Measurements from ENCODE around the gene IKZF4.
"Not testable (repeated sequence)": the region's sequence is repeated elsewhere in the genome, so short reads cannot be mapped to it uniquely, and the experiment has no call there.

IKZF4 gene

DNA sequence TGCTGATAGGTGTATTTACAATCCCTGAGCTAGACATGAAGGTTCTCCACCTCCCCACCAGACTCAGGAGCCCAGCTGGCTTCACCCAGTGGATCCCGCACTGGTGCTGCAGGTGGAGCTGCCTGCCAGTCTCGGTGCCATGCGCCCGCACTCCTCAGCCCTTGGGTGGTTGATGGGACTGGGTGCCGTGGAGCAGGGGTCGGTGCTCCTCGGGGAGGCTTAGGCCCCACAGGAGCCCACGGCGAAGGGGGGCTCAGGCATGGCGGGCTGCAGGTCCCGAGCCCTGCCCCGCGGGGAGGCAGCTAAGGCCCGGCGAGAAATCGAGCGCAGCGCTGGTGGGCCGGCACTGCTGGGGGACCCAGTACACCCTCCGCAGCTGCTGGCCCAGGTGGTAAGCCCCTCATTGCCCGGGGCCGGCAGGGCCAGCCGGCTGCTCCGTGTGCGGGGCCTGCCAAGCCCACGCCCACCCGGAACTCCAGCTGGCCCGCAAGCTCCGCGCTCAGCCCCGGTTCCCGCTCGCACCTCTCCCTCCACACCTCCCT is 20.8 kb upstream of the IKZF4 start:
- not testable (repeated sequence) for DNase-seq

DNA sequence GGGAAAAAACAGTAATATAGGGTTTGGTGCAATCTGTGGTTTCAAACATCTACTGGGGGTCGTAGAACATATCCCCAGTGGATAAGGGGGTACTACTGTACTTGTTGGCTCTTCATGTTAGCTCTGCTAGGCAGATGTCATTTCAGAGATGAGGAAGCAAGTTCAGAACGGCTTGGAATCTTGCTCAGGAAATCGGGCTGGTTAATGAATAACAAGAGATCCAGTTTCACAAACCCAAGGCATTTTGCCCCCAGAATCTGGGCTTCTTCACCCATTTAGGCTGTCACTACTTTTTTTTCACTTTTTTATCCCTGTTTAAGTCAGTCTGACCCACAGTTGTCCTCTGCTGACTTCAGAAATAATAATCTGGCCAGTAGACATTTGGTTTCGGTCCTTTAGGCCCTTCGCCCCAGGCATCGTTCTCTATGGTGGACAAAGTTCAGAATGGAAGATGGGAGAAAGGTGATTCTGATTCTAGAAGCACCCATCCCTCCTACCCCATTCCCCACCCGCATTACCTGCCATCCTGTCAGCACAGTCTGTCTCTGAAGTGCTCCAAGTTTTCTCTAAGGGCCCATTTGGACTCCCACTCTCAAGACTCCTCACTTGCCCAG is 19.2 kb upstream of the IKZF4 start:
- no peak for DNase-seq

DNA sequence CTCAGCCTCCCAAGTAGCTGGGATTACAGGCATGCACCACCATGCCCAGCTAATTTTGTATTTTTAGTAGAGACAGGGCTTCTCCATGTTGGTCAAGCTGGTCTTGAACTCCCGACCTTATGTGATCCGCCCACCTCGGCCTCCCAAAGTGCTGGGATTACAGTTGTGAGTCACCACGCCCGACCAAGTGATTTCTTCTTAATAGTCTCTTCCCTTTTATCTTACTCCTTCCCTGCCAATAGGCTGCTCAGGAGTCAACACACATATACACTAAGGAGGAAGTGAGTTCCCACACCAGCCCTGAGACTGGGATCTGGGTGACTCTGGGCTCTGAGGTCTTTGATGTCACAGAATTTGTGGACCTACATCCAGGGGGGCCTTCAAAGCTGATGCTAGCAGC is 17.5 kb upstream of the IKZF4 start:
- not testable (repeated sequence) for DNase-seq

DNA sequence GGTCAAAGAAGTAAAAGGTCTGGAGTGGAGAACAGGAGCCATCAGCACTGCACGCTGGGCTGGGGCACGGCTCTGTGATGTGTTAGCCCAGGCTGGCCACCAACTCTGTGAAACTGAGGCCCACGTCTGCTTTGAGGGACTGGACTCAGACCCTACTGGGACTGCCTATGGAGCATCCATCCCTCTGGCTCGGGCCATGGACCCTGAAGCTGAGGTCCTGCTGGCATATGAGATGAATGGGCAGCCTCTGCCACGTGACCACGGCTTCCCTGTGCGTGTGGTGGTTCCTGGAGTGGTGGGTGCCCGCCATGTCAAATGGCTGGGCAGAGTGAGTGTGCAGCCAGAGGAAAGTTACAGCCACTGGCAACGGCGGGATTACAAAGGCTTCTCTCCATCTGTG is 16.6 kb upstream of the IKZF4 start:
- DNase-seq: no peak

DNA sequence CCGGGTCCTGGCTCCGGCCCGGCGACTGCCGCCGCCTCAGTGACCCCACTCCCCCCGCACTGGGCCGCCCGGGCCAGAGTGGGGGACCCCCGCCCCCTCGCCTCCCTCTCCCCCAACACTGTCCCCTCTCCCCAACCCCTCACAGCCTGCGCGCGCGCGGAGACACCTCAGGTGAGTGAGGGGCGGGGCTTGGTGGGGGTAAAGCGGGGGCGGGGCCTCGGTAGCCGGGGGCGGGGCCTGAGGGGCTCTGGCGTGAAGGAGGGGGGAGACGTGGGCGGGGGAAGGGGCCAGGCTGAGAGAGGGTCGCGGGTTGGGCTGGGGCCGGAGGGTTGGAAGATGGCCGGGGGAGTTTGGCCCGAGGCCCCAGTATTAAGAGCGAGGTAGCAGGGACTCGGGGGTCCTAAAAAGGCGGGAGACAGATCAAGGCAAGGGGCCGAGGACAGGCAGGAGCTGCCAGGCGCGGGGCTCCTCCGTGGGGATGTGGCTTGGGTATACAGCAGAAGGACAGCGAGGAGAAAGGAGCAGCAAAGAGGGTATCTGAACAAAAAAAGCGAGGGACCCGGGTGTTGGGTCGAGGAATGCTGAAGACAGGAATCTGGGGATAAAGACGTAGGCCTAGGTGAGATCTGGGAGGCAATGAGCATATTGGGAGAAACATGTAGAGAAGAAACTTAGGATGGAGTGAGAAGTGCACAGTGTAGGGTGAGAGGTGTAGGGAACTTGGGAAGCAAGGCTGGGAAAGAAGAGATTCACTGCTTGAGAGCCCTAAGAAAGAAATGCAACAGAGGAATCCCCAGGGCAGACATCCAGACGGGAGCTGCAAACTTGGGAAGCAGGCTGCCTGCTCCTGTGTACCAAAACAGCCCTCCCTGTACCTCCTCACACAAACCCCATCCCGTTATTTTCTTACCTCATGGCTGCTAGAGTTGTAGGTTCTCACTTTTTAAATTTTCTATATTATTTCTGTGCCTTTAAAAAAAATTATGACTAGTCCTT is 13.0 kb upstream of the IKZF4 start:
- peak; percentile 84 for DNase-seq

DNA sequence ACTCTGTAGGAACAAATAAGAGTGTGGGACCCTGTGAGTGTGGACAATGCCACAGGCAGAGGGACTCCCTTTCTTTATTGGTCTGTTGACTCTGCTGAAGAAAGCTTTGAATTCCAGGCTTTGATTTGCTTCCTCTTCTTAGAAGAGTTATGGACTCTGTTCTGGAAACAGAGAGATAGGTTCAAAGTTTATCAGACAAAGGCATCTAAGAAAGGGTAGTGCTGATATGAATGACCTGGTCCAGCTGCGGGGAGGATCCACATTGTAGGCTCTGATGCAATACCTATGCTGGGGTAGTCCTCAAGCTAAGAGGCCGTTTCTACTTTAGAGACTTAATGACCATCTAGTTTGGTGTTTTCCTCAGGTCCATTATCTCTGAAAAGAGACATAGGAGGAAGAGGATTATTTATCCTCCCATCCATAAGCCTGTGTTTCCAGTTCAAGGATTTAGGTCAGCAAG is 10.7 kb upstream of the IKZF4 start:
- DNase-seq: no peak

DNA sequence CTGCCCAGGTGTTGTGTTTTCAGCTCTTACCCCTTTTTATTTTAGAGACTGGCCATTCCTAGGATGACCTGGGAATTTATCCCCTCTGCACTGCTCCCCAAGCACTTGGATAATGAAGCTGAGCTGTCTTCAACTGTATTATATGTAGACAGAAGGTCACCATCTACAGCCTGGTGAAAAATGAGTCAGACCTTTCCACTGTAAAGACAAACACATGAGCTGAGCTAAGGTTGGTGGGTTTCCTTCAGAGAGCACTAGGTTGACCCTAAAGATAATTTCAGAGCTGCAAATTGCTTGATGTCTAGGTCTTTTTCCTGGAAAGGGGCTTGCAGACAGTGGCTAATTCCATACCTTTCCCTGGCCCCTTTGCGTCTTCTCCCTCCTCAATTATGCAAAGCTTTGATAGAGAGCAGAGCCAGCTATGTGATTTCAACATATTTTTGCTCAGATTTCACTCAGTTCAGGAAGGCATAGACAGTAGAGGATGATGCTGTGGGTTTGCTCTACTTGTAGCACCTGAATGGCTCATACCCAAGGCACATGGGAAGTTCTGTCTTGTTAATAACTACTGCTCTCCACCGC is 9.2 kb upstream of the IKZF4 start:
- DNase-seq: no peak

DNA sequence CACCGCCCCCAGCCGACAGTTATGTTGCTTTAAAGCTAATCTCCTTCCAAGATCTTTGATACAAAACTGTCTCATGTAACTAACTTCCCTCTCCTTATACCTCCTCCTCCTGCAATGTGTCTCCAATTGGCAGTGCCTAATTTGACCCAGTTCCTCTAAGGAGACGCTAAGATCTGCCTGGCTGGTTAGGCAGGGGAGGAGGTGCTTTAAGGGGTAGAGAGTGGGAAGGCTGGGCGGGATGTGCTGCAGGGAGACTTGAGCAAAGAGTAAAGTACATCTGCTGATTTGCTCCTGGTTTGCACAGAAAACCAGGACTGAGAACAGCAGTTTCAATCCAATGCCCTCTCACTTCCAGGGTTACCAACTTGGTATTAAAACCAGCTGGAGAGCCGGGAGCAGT is 7.4 kb upstream of the IKZF4 start:
- no peak for DNase-seq

DNA sequence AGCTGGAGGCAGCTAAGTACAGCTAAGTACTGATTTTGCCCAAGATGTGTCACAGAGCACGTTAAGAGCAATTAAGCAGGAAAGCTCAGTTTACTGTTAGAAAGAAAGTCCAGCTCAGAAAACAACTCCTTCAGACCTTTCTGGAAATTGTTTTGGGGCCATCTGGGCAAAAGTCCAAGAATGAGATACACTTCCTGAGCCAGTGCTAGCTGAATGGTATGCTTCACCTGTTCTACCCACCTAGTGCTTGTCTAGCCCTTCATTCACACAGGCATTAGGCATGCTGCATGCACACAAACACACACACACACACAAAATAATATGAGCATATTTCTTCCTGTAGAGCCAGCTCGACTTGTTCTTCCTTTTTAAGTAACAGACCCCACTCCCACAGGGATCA is 6.6 kb upstream of the IKZF4 start:
- no peak for DNase-seq

DNA sequence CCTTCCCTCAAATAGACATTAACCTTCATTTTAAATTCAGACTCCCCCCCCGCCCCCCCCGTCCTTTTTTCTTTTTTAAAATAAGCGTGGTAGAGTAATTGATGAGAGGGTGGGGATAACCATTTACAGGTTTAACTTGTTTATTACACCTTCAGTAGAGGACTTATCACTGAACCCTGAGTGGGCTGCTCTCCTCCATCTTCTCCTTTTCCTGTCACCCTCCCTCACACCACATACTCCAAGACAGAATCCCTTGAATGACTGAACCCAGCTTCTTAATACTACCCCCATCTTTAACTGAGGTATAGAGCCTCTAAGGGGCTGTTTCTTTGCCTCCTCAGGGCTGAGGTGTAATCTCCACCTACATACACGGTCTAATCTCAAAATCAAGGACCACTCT is 3.7 kb upstream of the IKZF4 start:
- DNase-seq: no peak

DNA sequence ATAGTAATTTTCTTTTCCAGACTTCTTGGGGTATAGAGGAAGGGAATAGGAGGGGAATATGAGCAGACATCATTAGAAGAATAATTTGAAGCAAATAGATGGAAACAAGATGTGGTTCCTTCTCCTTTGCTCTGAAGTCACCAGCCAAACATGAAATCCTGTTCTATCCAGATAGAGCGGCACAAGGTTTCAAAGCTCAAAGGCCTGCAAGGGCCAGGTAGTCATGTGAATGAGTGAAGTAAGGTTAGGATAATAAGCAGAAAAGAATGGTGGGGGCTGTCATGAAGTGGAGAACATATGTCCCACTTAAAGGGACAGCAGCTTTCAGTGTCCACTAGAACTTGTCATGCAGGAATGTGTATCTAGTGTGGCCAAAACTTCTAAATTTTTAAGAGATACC is 2.5 kb upstream of the IKZF4 start:
- DNase-seq: no peak

DNA sequence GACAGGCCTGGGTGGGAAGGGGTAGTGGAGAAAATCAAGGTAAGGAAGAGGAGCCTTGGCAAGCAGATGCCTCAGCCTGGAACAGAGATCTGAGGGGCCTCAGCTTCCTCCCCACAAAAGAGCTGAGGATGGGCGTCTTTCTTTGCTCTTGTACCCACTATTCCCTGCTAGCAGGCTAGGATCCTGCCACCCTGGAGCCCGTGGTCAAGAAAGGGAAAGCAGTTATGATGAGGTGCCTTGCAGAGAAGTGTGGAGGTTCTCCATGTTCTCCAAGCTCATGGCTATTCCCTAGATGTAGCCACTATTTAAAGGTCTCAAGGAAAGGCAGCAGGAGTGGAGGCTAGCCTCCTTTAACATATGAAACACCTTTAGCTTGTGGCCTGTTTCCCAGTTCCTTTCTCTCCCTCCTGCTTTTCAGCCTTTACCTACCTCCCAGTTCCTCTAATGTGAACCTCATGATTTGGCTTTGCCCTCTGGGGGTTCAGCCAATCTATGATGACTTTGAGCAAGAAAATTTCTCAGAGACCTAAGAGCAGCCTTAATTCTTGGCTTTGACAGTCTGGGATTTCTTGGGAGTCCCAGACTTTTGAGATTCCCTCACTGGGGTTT is 1.1 kb downstream of the IKZF4 start:
- DNase-seq: no peak

DNA sequence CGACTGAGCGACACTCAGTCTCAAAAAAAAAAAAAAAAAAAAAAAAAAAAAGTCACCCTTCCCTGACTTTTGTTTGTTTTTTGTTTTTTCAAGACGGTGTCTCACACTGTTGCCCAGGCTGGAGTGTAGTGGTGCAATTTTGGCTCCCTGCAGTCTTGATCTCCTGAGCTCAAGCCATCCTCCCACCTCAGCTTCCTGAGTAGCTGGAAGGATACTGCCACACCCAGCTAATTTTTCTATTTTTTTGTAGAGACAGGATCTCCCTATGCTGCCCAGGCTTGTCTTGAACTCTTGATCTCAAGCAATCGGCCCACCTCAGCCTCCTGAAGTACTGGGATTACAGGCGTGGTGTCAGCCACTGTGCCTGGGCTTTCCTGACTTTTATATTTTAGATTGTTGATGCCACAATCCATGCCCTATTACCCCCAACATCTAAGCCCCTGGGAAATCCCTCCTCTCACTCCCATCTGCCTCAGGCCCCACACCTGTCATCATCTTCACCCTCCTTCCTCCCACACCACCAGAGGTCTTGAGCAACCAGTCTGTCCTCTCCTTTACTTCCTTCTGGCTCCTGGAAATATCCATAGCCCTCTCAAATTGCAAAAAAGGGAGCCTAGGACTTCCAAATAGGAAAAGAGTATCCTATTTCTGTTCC is 7.8 kb downstream of the IKZF4 start:
- DNase-seq: no peak

DNA sequence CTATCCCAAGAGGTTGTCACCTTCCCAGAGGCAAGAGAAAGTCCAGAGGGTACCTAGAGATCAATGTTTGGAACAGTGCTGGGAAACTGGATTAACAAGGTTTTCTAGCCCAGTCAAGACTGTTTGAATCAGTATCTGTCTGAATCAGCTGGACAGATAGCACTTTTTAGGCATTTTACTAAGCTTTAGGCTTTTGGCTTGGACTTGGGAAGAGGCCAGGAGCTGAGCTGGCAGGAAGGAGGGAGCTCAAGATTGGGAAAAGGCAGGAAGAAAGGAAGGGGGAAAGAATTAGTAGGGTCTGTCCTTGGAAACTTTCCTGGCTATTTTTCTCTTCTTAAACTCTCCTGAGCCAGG is 8.3 kb downstream of the IKZF4 start:
- DNase-seq: no peak

DNA sequence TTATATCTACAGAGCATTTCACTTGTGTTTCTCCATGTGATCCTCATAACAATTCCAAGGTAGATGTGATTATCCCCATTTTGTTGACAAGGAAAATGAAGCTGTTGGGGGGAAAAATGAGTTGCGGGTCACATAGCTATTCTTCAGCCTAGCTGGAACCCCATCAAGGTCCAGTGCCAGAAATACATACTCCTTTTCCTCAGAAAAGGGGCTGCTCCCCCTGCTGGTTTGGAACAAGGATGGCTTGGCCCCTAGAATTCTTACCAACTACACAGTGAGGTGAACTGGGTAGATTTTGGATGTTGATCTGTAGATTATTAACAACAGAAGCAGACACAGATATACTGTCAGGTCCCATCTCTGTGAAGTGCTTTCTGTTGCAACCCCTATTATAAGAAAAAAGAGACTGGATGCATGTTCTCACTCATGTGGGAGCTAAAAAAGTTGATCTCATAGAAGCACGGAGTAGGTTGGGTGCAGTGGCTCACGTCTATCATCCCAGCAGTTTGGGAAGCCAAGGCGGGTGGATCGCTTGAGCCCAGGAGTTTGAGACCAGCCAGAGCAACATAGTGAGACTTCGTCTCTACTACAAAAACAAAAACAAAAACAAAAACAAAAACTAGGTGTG is 8.9 kb downstream of the IKZF4 start:
- peak; percentile 67 for DNase-seq

DNA sequence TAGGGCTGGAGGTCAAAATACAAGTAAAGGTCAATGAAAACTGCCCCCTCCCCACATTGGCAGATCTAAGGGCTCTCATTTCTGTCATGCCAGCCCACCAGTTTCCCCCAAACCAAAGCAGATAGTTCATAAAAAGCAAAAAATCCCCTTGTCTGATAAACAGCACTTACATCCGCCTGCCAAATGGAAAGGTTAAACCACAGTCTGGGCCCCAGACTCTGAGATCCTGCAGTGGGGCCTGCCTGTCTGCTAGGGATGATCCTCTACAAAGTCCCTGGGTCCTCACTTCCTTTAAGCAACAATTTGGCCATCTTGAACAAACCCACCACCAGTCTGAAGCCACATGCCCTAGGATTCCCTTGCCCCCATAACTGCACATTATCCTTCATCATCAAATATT is 11.1 kb downstream of the IKZF4 start:
- no peak for DNase-seq

DNA sequence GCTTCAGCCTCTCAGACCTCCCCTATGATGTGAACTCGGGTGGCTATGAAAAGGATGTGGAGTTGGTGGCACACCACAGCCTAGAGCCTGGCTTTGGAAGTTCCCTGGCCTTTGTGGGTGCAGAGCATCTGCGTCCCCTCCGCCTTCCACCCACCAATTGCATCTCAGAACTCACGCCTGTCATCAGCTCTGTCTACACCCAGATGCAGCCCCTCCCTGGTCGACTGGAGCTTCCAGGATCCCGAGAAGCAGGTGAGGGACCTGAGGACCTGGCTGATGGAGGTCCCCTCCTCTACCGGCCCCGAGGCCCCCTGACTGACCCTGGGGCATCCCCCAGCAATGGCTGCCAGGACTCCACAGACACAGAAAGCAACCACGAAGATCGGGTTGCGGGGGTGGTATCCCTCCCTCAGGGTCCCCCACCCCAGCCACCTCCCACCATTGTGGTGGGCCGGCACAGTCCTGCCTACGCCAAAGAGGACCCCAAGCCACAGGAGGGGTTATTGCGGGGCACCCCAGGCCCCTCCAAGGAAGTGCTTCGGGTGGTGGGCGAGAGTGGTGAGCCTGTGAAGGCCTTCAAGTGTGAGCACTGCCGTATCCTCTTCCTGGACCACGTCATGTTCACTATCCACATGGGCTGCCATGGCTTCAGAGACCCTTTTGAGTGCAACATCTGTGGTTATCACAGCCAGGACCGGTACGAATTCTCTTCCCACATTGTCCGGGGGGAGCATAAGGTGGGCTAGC is 13.9 kb downstream of the IKZF4 start:
- DNase-seq: no peak

DNA sequence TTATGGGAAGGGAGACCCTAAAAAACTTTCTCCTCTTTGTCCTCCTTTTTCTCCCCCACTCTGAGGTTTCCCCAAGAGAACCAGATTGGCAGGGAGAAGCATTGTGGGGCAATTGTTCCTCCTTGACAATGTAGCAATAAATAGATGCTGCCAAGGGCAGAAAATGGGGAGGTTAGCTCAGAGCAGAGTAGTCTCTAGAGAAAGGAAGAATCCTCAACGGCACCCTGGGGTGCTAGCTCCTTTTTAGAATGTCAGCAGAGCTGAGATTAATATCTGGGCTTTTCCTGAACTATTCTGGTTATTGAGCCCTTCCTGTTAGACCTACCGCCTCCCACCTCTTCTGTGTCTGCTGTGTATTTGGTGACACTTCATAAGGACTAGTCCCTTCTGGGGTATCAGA is 16.3 kb downstream of the IKZF4 start:
- no peak for DNase-seq

DNA sequence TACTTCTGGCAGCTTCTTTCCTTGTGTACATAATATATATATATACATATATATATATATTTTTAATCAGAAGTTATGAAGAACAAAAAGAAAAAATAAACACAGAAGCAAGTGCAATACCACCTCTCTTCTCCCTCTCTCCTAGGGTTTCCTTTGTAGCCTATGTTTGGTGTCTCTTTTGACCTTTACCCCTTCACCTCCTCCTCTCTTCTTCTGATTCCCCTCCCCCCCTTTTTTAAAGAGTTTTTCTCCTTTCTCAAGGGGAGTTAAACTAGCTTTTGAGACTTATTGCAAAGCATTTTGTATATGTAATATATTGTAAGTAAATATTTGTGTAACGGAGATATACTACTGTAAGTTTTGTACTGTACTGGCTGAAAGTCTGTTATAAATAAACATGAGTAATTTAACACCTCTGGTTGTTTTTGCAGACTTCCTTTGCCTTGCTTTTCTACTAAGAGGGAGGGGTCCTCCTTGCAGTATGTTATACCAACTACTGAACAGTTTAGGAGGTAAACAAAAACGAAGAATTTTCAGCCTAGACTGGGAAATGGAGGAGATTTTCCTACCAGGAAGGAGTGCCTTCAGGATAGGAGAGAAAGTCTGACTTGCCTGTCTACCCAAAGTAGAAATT is 17.3 kb downstream of the IKZF4 start:
- DNase-seq: no peak

DNA sequence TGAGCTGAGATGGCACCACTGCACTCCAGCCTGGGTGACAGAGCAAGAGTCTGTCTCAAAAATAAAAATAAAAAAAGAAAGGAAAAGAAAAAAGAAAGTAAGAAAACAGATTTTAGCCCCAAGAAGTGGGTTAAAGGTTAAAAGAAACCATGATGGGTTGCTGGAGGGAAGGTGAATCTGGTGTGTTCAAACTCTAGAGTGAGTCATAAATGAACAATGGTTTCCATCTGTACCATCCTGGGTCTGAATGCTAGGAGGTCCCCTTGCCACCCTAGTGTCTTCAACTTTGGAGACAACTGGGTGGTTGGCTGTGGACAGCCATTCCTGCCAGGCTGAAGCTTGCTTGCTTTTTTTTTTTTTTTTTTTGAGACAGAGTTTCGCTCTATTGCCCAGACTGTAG is 19.3 kb downstream of the IKZF4 start:
- DNase-seq: no peak

DNA sequence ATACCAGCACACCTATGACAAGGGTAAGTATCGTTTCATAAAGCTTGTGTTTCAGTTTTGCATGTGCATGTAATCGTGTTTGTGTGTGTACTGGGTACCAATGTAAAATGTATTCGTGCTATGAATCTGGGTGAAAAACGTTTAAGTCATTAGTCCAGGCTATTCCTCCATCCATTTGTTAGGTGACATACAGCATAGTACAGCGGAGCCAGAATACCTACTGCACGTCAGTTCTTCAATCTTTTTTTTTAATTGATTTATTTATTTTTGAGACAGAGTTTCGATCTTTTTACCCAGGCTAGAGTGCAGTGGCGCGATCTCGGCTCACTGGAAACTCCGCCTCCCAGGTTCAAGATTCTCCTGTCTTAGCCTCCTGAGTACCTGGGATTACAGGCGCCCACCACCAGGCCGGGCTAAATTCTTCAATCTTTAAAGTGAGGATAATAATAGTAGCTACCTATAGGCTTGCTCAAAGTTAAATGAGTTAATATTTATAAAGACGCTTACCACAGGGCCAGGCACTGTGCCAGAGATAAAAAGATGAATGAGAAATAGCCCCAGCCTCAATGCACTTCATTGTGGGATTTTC is 20.2 kb downstream of the IKZF4 start:
- no peak for DNase-seq
